ENCODE measurements around the gene TYK2. TPM values are rescaled to one million over a fixed set of nuclear protein-coding genes. Genes with fewer than 3 reads are reported as not detected.
A peak's percentile ranks its signal among the peaks of the same experiment; 100 is the strongest.

Gene TYK2
- total RNA-seq, 1 experiment from 2014 or later: 118 TPM

- ChIA-PET CTCF (interaction anchor here (1.3 kb wide), 1 partner anchor 66 kb away, joined by 3 read pairs; no protein-coding TSS in a partner anchor), POLR2A (ENCODE audit: low non-redundant PET) (no interaction called here)
- intact Hi-C loops (cut with micrococcal nuclease; ENCODE audit: unreplicated experiment): loop anchor here (5.0 kb wide), 1 partner anchor 47 kb away; the partner anchor contains the start of gene TYK2
- H3K4me3 ChIP-seq (ENCODE audit: low read depth, low read length, poor library complexity, severe bottlenecking): peak overlapping the region; percentile 85
- no peaks in the 10 kb centered on the region for H3K27me3 ChIP-seq (replicated peaks; ENCODE audit: insufficient read depth, low read depth, low read length, poor library complexity)
- H3K36me3 ChIP-seq (ENCODE audit: insufficient read depth, low read length, poor library complexity, severe bottlenecking): peaks cover 8% of the 10 kb centered on the region
- DNase-seq (ENCODE audit: low spot score): no peak
- H3K4me1 ChIP-seq (ENCODE audit: insufficient read depth, low read length, poor library complexity, severe bottlenecking): peaks cover 28% of the 10 kb centered on the region
- BruUV-seq (replicated peaks): no TSS peak
- no peaks in the 10 kb centered on the region for H3K9me3 ChIP-seq (ENCODE audit: low read depth, low read length, poor library complexity, severe bottlenecking)
- H3K27ac ChIP-seq (ENCODE audit: low read depth, low read length, poor library complexity, severe bottlenecking): peak overlapping the region; percentile 99
- TF ChIP-seq CTCF (conservative IDR thresholded peaks at IDR 0.05; ENCODE audit: low read depth, low read length) (no peak), EZH2 (IDR thresholded peaks at IDR 0.05; ENCODE audit: borderline replicate concordance, low read depth, low read length, poor library complexity, severe bottlenecking) (no peak)
These were observed 44.9 kb downstream of the TYK2 start for GRCh38 chr19:10335352-10335985.

- Histone ChIP-seq H3K4me1 (ENCODE audit: insufficient read depth, low read length, poor library complexity, severe bottlenecking) (peaks cover 28% of the 10 kb centered on the region), H3K27ac (ENCODE audit: low read depth, low read length, poor library complexity, severe bottlenecking) (peak overlapping the region; percentile 99), H3K36me3 (ENCODE audit: insufficient read depth, low read length, poor library complexity, severe bottlenecking) (peaks cover 15% of the 10 kb centered on the region), H3K9me3 (ENCODE audit: low read depth, low read length, poor library complexity, severe bottlenecking) (no peaks in the 10 kb centered on the region), H3K4me3 (ENCODE audit: low read depth, low read length, poor library complexity, severe bottlenecking) (peak overlapping the region; percentile 85), H3K27me3 (replicated peaks; ENCODE audit: insufficient read depth, low read depth, low read length, poor library complexity) (no peaks in the 10 kb centered on the region)
- CTCF ChIA-PET: interaction anchor here (0.9 to 1.3 kb wide), 3 partner anchors 54 to 76 kb away, joined by 3 to 4 read pairs (median 3); no protein-coding TSS in a partner anchor
- BruUV-seq (replicated peaks): no TSS peak
- peak; percentile 89 for DNase-seq (ENCODE audit: low spot score)
- POLR2A ChIA-PET (ENCODE audit: low non-redundant PET): interaction anchor here (0.7 kb wide), 1 partner anchor 38 kb away, joined by 4 read pairs; no protein-coding TSS in a partner anchor
- TF ChIP-seq EZH2 (IDR thresholded peaks at IDR 0.05; ENCODE audit: borderline replicate concordance, low read depth, low read length, poor library complexity, severe bottlenecking) (no peak), CTCF (conservative IDR thresholded peaks at IDR 0.05; ENCODE audit: low read depth, low read length) (peak; percentile 35)
- intact Hi-C loops (cut with micrococcal nuclease; ENCODE audit: unreplicated experiment): loop anchor here (5.0 kb wide), 1 partner anchor 48 kb away; the partner anchor contains the start of gene TYK2
These were observed 45.6 kb downstream of the TYK2 start for GRCh38 chr19:10334588-10335351.

GRCh38 chr19:10333758-10334587, 46.4 kb downstream of the TYK2 start:
- no peak for TF ChIP-seq CTCF (conservative IDR thresholded peaks at IDR 0.05; ENCODE audit: low read depth, low read length)
- TF ChIP-seq EZH2 (IDR thresholded peaks at IDR 0.05; ENCODE audit: borderline replicate concordance, low read depth, low read length, poor library complexity, severe bottlenecking): no peak
- no peaks in the 10 kb centered on the region for H3K27me3 ChIP-seq (replicated peaks; ENCODE audit: insufficient read depth, low read depth, low read length, poor library complexity)
- TSS peak; percentile 81 for BruUV-seq (replicated peaks)
- DNase-seq (ENCODE audit: low spot score): peak; percentile 26
- peak overlapping the region; percentile 85 for H3K4me3 ChIP-seq (ENCODE audit: low read depth, low read length, poor library complexity, severe bottlenecking)
- intact Hi-C loops (cut with micrococcal nuclease; ENCODE audit: unreplicated experiment): loop anchor here (2.0 kb wide), 1 partner anchor 45 kb away; the partner anchor contains the start of gene ICAM5
- POLR2A ChIA-PET (ENCODE audit: low non-redundant PET): interaction anchor here (0.6 to 0.7 kb wide), 3 partner anchors 28 to 319 kb away, joined by 3 to 10 read pairs (median 4); no protein-coding TSS in a partner anchor
- CTCF ChIA-PET: interaction anchor here (0.6 to 1.0 kb wide), 4 partner anchors 55 to 324 kb away, joined by 3 to 9 read pairs (median 6); no protein-coding TSS in a partner anchor
- H3K4me1 ChIP-seq (ENCODE audit: insufficient read depth, low read length, poor library complexity, severe bottlenecking): peaks cover 28% of the 10 kb centered on the region
- H3K9me3 ChIP-seq (ENCODE audit: low read depth, low read length, poor library complexity, severe bottlenecking): no peaks in the 10 kb centered on the region
- peaks cover 23% of the 10 kb centered on the region for H3K36me3 ChIP-seq (ENCODE audit: insufficient read depth, low read length, poor library complexity, severe bottlenecking)
- peak overlapping the region; percentile 99 for H3K27ac ChIP-seq (ENCODE audit: low read depth, low read length, poor library complexity, severe bottlenecking)
